GM12872 (cell line): ENCODE results near the gene NUP50.

Source experiments
- CTCF ChIP-seq: IDR thresholded peaks from 3 replicates; pipeline ENCODE4 v1.5.1; 2011; ENCODE audit warnings: low read depth, mild to moderate bottlenecking, low read length, moderate library complexity; ENCODE audit not compliant: insufficient read depth

Gene NUP50

GRCh38 chr22:45227645-45228400, 64.1 kb downstream of the NUP50 start:
- no peak for TF ChIP-seq CTCF

GRCh38 chr22:45228401-45228754, 64.7 kb downstream of the NUP50 start:
- TF ChIP-seq CTCF = no peak

- TF ChIP-seq CTCF = no peak
Measured at GRCh38 chr22:45229181-45229580, 65.5 kb downstream of the NUP50 start.

- TF ChIP-seq CTCF = no peak
Measured at GRCh38 chr22:45230026-45230721, 66.4 kb downstream of the NUP50 start.

GRCh38 chr22:45231293-45231692, 67.6 kb downstream of the NUP50 start:
- no peak for TF ChIP-seq CTCF

- no peak for TF ChIP-seq CTCF
Measured at GRCh38 chr22:45233386-45233785, 69.7 kb downstream of the NUP50 start.

- TF ChIP-seq CTCF = no peak
Measured at GRCh38 chr22:45233827-45234226, 70.1 kb downstream of the NUP50 start.
